Stimulated activated CD8-positive, alpha-beta memory T cell treated with anti-CD3 and anti-CD28 coated beads, Interleukin-4, amount 100 ng/mL, for 48 hours (primary cell): ENCODE results near the gene SARNP.
"Not testable (repeated sequence)": the region's sequence is repeated elsewhere in the genome, so short reads cannot be mapped to it uniquely, and the experiment has no call there.

ENCODE experiments used
- DNase-seq: peaks from one replicate; pipeline ENCODE4 v3.0.0-alpha.2; 2020

The SARNP gene

DNA sequence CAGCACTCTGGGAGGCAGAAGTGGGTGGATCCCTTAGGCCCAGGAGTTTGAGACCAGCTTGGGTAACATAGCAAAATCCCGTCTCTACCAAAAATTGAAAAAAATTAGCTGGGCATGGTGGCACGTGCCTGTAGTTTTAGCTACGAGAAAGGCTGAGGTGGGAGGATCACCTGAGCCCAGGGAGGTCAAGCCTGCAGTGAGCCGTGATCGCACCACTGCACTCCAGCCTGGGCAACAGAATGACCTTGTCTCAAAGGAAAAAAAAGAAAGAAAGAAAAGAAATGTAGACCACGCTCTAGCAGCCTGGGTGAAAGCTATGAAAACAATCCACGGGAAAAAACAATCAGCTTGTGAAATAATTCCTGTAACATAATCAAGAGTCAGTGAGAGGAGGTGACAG is 29.0 kb downstream of the SARNP start:
- no peak for DNase-seq

DNA sequence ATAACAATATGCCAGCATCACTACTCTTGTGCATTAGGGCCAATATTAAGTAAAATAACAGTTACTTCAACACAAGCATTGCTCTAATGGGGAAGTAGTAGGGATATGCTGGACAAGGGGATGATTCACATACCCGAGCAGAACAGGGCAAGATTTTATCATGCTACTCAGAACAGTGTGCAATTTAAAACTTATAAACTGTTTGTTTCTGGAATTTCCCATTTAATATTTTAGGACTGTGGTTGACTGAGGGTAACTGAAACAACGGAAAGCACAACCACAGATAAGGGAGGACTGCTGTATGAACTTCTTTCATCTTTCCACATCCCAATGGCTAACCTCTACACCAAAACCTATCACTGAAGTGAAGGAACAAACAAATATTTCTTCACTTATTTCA is 36.8 kb downstream of the SARNP start:
- no peak for DNase-seq

DNA sequence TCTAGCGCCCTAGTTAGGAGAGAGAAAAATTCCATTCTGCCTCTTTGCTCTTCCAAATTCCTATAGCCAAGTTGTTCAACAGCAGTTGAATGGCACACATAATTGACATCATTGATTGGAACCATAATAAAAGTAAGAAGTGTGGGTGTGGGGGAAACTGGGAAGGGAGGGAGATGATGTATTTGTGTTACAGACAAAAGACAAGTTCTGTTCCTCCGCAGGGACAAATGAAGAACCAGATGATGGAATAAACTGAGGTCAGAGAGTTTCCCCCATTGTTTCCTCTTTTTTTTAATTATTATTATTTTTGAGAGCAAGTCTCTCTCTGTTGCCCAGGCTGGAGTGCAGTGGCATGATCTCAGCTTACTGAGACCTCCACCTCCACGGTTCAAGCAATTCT is 39.7 kb downstream of the SARNP start:
- no peak for DNase-seq

DNA sequence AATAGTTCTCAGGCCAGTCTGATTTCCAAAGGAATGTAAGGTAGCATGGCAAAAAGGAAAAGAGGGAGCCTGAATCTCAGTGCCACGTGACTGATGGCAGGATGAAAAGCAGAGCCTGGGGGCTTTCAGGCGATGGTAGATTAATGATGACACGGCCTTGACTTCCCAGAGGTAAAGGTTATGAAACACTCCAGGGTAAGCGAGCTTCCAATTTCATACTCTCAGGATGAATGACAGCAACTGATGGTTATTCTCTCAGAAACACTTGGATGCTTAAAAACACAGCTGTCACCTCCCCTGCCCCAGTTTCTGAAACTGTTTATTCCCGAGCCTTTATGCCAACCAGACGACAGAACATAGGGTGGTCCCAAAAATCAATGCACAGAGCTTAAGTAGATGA is 45.8 kb downstream of the SARNP start:
- DNase-seq: no peak

DNA sequence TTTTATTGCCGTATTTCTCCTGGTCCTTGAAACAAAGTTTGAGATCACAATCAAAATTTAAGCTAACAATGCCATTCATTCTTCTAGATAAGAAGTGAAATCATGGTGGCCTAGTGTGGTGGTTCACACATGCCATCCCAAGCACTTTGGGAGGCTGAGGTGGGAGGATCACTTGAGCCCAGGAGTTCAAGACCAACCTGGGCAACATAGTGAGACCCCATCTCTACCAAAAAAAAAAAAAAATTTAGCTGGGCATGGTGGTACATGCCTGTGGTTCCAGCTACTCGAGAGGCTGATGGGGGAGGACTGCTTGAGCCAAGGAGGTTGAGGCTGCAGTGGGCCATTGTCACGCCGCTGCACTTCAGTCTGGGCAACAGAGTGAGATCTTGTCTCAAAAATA is 50.4 kb downstream of the SARNP start:
- DNase-seq: no peak

DNA sequence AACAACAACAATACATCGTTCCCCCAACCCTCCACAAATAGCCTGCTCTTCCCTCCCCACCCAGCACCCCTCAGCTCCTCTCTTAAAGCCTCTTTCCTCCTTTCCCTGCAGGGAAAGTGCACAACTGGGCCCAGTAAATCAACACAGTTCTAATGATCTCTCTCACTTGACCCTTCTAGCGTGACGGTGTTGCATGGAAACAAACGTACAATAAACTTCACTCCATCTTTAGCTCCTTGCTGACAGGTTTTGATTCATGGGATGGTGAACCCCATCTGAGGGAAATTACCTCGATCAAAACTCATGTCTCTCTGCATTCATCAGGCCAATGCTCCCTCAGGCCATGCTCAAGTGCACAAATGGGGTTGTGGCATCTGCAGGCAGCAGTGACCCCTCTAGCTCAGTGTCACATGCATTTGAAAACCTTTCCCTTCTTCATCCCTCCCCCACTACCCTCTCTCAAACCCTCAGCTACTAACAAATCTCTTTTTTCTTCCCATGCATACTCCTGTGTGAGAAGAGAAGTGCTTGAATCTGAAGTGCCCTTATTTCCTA is 51.7 kb downstream of the SARNP start:
- no peak for DNase-seq

DNA sequence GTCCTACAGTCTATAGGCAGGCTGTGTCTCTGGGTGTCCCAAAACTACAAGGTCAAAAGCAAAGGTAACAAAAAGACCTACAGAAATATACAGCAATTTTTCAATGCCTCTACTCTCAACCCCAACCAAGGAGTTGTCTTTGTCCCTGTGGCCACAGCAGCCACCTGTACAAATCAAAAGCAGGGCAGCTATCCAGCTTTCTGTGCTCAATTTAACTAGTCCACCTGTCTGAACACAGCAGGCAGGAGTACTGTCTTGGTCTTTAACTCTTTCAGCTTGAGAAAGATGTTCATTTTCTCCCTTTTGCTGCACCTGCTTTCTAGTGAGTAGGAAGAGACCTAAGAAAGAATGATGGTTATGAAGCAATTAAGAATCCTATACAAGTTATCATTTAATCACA is 54.9 kb downstream of the SARNP start:
- no peak for DNase-seq

DNA sequence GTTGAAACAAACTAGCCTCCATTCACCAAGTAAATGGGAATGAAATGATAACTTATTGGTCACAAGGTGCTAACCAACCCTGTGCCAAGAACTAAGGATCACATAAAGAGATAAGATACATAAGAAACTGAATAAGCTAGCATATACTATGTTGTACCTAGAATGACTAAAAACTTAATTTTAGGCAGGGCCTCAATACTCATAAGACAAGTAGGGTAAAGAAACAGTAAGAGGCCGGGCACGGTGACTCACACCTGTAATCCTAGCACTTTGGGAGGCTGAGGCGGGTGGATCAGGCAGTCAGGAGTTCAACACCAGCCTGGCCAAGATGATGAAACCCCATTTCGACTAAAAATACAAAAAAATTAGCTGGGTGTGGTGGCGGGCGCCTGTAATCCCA is 56.9 kb downstream of the SARNP start:
- peak; percentile 74 for DNase-seq

DNA sequence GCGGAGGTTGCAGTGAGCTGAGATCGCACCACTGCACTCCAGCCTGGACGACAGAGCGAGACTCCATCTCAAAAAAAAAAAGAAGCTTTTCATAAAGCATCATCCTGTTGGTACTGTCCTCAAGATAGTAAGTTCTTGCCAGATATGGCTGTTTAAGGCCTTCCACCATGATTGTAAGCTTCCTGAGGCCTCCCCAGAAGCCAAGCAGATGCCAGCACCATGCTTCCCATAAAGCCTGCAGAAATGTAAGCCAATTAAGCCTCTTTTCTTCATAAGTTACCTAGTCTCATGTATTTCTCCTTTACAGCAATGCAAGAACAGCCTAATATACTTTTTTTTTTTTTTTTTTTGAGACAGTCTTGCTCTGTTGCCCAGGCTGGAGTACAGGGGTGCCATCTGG is 58.9 kb downstream of the SARNP start:
- not testable (repeated sequence) for DNase-seq

DNA sequence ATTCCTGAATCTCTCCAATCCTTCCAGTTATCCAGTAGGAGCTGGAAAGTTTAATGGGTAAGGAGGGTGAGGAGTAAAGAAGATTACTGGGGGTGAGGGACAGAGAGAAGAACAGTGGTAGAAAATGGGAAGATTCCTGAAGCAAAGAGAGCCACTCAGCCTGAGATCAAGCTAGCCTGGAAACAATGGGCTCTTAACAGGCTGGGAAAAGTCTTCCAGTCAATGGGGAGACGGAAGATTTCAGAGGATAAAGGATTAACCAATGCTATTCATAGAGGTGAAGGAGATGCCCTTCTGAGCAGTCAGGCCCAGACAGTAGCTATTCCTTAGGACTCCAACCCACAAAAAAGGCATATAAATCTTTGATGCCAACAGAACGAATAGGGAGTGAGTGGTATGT is 59.8 kb downstream of the SARNP start:
- DNase-seq: no peak

DNA sequence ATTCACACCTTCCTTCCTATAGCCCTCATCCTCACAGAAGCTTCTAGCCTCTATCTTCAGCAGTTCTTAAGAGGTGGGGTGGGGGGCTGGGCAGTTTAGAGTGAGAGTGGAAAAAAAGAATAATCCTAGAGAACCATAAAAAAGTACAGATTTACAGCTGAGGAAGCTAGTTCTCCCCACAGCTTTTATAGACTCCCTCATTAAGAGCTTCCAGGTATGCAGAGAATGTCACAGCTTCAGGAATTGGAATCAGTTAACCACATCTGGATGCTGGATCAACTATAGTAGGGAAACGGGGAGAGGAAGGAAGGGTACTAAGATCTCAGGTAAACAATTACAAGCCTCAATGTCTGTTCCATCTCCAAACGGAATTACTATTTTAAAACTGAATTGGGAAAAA is 62.3 kb downstream of the SARNP start:
- no peak for DNase-seq

DNA sequence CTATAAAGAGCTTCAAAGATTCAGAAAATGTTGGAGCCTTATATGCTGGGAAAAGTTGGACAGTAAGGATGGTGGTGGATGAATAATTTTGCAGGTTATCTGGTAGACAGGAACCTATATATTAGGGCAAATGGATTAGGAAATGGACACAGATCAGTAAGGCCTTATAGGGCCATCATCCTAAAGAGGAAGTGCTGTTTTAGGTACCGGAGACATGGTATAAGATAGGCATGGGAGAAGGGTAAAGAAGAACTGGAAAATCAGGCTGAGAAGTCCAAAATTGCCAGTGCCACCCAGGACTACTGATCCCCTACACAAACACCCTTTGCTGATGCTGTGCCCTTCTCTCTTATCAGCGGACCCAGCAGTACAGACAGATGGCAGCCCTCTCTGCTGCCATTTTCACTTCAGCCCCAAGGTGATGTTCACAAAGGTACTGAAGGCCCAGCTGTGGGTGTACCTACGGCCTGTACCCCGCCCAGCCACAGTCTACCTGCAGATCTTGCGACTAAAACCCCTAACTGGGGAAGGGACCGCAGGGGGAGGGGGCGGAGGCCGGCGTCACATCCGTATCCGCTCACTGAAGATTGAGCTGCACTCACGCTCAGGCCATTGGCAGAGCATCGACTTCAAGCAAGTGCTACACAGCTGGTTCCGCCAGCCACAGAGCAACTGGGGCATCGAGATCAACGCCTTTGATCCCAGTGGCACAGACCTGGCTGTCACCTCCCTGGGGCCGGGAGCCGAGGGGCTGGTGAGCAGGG is 69.1 kb downstream of the SARNP start:
- DNase-seq: no peak

DNA sequence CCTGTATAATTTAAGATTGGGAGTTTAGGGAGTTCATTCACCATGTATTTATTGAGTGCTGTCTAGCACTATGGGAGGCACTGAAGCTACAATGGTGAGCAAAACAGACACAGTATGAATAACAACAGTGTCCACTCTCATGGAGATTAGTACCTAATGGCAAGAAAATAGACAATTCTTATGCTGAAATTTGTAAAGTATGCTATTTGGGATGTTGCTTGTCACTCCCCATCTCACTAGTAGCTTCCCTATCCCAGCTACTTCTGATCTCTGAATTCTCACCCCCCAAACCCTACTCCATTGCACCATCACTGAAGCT is 70.7 kb downstream of the SARNP start:
- no peak for DNase-seq

DNA sequence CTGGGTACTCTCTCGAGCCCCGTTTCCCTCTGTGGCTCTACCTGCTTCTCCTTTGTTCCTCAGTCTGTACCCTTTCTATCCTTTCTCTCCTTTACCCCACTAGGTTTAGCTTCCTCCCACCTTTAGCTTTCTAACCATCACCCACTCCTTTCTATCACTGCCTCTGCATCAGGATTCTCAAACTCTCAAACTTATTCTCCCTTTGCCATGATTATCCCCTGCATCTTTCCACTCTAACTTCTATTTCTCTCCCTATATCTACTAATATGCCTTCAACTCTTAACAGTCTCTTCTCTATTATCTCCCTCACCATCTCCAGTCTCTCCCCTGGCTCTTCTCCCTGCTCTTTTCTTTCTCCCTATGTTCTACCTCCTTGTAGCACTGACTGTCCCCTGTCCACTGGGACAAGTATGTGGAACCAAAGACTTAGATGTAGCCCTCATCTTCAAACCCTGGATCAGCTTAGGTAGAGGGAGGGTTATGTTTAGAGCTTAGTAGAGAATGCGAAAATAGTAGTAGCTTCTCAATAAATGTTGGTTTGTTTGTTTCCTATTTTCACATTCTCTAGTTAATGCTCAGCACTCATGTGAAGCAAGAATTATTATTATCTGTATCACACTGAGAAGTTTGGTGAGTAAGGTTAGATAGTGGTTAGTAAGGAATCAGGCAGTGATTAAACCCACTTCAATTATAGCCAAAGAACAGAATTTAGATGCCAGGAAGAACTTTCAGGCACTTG is 71.2 kb downstream of the SARNP start:
- DNase-seq: no peak

DNA sequence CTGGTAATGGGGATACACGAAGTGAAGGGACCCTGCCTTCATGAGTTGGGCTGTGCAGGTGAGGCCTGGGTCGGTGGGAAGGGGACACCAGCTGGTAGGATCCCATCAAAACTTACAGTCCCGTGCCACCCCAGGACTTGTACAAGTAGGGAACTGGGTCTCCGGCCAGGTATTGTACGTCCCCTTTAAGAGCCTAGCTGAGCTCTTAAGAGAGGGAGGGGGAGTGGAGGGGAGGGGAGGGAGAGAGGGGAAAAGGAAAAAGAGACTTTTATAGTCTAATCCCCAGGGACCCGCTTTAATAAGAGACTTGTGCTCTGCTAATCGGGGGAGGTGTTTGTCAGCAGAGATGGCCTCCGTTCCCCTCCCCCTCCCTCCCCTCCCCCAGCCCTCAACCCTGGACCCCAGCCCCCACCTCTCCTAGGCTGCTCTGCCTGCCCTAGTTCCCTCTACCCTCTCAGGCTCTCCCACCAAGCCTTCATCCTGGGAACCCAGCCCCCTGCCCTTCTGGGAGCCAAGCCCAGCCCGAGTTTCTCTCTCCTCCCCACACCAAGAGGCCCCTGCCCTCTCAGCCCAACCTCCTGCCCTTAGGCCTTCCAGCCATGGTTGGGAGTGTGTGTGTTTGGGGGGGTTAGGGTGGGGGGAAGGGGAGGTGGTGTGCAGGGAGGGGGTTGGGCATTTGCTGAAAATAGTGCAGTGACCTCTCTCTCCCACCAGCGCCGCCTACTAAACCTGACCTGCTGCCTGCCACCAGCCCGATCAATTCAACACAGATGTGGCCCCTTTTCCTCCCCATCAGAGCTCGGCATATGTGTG is 72.0 kb downstream of the SARNP start:
- no peak for DNase-seq

DNA sequence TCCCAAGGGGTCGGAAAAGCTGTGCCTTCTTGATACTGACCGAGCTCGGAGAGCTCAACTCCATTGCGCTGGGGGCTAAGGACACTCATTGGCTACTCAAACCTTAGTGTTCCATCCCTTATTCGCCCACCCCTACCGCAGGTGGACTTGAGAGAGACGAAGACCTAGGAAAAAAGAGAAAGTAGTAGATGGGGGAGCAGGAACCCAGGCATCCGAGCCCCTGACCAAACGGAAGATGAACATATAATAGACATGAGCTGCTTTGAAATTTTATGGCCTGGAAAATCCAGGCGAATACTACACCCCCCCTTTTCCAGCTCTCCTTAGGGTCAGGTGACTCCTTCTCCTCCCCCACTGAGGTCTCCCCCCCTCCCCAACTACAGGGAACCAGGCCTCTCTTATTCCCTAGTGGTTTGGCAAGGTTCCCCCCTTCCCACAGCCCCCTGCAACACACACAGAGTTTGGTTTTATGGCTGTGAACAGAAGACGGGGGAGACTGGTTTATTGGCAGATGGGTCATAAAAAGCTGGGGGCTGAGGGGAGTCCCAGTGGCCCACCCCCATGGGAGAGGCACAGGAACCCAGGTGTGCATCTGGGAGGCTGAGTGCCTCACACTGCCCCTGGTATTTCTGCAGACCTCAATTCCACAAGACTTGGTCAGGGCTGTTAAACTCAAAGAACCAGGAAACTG is 73.0 kb downstream of the SARNP start:
- DNase-seq: no peak

DNA sequence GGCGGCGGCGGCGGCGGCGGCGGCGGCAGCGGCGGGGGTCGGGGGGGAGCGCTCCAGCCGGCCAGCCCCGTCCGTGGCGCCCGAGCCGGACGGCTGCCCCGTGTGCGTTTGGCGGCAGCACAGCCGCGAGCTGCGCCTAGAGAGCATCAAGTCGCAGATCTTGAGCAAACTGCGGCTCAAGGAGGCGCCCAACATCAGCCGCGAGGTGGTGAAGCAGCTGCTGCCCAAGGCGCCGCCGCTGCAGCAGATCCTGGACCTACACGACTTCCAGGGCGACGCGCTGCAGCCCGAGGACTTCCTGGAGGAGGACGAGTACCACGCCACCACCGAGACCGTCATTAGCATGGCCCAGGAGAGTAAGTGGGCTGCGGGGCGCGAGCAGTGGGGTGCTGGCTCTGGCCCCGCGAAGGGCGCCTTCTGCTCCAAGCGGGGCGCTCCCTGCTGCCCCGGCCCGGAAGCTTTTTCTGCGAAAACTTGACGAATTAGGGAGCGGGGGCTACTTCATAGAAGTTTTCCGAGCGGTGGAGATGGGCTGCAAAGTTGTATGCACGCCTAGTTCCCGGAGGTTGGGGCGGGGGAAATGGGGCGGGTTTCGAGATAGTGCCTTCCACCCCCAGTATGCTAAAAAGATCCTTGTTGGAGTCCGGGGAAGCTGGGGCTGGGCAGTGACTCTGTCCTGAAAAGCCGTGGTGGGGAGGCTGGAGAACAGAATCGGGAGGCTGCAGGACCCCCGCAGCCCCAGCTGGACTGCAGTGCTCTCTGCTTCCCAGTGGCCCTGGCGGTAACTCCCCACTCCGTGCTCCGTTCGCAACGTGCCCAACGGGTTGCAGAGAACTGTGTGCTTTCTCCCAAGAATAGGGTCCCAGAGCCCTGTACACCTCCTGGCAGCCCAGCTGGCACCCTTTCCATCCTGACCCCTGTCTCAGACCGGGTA is 73.9 kb downstream of the SARNP start:
- peak; percentile 63 for DNase-seq

DNA sequence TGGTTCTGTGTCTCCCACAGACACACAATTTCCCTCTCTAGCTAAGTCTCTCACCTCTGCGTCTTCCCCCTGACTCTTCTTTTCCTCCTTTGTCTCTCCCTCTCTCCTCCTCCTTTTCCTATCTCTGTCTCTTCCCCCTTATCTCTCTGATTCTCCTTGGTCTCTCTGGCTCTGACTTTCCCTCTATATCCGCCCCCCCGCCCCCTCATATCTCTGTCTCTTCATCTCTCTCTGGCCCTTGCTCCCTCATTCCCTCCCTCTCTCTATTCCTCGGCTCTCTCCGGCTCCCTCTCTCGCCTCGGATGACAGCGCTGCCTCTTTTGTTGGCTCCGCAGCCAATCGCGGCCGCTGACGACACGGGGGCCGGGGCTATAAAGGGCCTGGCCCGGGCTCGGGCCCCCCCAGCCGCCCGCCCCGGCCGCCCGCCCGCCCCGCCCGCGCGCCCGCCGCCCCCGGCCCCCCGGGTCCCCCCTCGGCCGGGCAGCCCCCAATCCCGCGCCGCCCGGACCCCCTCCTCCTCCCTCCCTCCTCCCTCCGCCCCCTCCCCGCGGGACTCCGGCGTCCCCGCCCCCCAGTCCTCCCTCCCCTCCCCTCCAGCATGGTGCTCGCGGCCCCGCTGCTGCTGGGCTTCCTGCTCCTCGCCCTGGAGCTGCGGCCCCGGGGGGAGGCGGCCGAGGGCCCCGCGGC is 74.7 kb downstream of the SARNP start, which contains the start of gene GDF11:
TSS of gene GDF11 (plus strand) at position 404 of the 687 bp plus-strand sequence. CDS start at position 599, 195 bp downstream.
- peak; percentile 85 for DNase-seq

DNA sequence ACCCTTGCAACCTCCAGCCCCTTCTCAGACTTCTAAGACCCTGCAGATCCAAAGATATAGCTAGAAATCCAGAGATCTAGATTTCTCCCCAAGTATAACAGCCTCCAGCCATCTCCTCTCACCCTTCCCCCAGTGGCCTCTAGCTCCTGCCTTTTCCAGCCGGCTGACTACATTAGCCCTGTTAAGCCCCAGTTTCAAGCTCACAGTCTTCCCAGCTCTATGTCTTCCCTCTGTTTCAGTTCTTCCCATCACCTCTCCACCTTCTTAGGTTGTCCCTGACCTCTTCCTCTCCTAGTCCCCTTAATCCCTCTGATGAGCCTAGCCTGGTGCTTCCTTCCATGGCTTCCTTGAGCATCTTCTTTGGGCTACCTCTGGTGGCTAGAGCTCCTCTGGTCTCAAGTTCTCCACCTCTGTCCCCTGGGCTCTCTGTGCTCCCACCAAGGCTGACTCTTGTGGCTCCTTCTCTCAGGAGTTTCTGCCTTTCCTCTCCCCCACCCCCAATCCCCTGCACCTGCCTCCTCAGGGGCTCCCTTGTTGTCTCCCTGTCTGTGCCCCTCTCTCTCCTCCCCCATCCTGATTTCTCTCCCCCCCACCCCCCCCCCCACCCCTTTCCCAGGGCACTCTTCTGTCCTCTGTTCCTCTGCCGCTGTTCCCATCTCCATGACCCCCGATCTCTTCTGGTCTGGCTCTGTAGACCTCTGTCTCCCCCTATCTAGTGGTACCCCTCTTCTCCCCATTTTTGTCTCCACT is 75.4 kb downstream of the SARNP start:
- DNase-seq: no peak

DNA sequence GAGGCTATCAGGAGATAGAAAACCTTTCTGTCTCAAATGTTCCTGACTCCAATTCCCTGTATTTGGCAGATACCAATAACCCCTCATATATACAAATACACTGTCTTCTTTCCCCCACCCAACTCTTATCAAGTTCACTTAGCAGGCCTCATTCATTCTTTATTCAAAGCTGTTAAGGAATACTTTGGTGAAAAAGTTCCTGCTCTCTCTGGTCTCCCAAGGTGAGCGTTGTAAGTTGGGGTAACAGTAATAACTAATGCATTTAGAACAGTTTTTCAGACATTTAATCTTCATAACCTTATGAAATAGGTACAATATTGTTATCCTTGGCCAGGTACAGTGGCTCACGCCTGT is 78.5 kb downstream of the SARNP start:
- DNase-seq: no peak
